T47D (cell line): ENCODE measurements around the gene RPL10.
A peak's percentile ranks its signal among the peaks of the same experiment; 100 is the strongest.

ENCODE experiments used
- DNase-seq, 2 experiments: peaks; one replicate each; pipeline versions ENCODE4 v3.0.0 to v3.0.0-alpha.2; 2011 to 2012; ENCODE audit warnings: low read depth in 1 of 2, low spot score in 1 of 2
- JUND ChIP-seq: IDR thresholded peaks from 2 replicates; pipeline ENCODE4 v1.6.1; 2012; ENCODE audit warnings: low read depth
- in situ Hi-C: cut with HindIII; loops from 2 replicates; pipeline ENCODE4 v1.10.0; 2016; ENCODE audit warnings: low sequenced_read_pairs, low pct_unique_long_range_greater_than_20kb

The RPL10 gene

DNA sequence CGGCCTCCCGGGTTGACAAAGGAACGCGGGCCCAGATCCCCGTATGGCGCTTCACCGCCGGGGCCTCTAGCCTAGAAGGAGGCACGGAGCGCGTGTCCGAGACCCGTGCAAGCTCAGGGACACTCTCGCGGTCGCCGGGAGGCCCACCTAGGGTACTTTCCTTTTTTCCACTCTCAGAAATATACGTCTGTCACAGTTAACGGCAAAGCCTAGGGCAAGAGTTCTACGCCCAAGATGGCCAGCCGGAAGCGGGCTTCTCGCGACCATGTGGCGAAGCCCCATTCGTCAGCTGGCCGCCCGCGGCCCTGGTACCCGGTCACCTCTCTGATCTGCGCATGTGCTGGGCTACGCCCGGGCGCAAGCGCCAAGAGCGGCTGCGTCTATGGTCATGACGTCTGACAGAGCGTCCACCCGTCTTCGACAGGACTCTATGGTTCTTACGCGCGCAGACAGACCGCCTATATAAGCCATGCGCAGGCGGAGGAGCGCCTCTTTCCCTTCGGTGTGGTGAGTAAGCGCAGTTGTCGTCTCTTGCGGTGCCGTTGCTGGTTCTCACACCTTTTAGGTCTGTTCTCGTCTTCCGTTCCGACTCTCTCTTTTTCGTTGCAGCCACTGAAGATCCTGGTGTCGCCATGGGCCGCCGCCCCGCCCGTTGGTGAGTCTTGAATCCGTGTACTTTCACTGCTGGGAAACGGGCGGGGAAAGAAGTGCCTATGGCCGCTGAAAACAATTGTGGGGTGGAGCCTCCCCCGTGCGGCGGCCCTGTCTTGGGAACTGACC, at the start of gene RPL10:
RPL10 (plus strand) TSS at position 490 of the 780 bp plus-strand sequence; CDS start at position 633, 143 bp downstream.
- no peak for TF ChIP-seq JUND
- in situ Hi-C loops: no loop called here
- DNase-seq: peak; percentile 80 to 95

DNA sequence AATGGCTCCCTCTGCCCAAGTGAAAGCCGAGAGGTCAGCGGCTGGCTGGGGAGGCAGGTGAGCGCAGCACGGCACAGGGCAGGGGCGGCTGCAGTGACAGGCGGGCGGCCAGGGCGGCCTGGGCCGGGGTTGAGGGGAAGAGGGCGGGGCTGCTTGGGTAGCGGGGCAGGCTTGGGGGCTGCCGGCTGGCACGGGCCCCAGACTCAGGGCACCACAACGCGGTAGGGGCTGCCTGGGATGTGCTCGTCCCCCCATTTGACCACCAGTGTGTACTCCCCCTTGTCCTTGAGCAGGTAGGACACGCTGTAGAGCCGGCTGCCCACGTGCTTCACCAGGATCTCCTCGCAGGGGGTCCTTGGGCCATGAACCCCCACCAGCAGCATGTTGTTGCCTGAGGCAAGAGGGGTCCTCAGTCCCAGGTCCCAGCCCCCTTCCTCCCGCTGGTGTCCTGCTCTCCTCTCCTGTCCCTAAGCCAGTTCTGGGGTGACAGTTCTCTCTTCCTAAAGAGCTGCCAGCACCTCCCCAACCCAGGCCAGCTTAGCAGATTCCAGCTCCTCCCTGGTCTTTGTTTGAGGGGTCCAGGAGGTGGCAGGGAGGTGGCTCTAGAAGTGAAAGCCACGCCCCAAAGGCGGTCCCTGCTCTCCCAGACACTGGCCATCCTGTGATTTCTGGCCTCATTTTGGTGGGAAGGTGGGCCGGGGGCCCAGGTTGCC, 49.4 kb upstream of the RPL10 start:
- DNase-seq: no peak
- no peak for TF ChIP-seq JUND
- in situ Hi-C loops: no loop called here

DNA sequence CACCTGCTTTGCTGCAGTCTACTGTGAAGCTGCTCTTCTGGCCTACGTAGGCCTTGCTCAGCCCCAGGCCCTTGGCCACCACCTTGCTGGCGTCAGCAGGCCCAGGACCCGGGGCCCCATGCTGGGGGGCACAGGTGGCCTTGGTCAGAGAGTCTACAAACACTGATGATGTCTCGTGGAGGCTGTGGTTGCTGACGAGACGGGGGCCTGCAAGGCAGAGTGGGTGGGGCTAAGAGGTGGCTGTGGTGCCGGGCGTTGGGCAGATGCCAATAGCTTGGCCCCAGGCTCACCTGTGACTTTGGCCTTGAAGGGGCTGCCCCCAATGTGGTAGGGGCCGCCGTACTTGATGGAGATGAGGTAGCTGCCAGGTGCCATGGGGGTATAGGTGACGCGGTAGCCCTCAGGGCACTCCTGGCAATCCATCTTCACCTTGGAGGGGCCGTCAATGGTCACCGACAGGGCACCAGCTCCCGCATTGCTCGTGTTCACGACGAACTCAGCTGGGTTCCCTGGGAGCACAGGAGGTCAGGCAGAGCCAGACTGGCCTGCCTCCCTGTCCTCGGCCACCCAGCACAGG, 48.7 kb upstream of the RPL10 start:
- no peak for TF ChIP-seq JUND
- DNase-seq: no peak
- in situ Hi-C loops: no loop called here

DNA sequence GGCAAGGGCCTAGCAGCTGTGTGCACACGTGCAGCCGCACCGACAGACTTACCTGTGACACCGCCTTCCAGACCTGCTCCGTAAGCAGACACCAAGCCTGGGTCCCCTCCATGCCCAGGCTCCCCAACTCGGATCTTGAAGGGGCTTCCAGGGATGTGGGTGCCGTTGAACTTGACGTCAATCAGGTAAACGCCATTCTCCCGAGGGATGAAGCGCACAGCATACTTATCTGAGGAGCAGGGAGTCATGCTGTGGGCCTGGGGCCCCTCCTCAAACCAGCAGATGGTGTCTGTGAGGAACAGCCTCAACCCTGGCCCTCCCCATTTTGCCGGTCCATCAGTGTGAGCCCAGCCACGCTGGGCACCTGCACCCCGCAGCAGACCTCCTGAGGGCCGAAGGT, 48.2 kb upstream of the RPL10 start:
- in situ Hi-C loops: no loop called here
- TF ChIP-seq JUND: no peak

DNA sequence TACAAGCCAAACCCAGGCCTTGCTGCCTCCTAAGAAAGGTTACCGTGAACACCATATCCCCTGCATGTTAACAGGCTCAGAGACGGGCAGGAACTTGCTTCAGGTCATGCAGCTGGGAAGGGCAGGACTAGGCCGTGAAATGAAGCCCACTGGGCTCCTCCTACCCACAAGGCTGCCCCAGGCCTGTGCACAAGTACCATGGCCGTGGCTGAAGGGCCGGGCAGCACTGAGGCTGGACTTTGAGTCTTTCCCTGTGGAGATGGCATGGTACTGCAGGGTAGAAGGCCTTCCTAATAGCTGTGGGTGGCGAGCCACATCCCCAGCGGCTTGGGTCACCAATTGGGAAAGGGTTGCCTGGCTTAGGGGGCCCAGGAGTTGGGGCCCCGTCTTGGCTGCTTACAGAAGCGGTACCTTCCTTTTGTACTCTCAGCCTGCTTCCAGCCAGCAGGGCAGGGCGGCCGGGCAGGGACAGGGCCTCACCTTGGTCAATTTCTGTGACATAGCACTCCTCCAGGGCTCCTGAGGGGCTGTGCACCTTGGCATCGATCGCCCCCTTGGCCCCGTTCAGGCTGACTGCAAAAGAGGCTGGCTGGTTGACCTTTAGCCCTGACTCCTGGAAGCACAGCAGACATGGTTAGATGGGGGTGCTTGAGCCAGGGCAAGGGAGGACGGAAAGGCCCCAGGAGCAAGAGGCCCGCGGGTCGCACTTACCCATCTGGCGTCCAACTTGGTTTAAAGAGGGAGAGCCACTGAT, 47.6 kb upstream of the RPL10 start:
- no peak for DNase-seq
- no peak for TF ChIP-seq JUND
- in situ Hi-C loops: no loop called here

More for the DNA sequence above, 48.2 kb upstream of the RPL10 start:
- no peak for DNase-seq

DNA sequence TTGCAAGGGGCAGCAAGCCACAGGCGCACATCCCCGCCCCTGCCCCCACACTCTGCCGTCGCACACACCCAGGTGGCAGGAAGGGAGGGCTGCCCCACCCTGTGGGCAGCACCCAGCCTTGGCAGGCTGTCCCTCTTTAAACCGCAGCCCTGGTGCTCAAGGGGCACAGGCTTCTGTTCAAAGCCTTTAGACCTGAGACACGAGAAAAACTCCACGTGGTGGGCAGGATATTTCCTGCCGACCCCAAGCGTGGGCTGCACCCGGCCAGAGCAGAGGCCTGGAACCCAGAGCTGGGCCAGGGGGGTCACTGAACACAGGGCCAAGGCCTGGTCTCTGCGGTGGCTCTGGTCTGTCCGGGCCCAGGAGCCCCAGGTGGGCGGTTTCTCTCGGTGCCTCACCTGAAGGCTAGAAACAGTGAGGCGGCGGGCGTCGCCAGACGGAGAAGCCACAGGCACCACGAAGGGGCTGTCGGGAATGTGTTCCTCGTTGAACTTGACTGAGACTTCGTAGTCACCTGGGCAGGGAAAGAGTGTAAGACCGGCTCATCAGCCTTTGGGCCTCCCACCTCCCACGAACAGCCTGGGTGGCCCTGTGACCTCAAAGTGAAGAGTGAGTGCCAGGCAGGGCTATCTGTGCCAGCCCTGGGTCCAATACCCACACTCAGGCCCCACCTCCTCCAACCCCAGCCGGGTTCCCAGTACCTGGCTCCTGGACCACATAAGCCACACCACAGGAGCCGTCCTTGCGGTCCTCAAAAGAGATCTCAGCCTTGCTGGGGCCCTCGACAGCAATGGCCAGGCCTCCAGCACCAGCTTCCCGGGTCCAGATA, 46.8 kb upstream of the RPL10 start:
- no peak for DNase-seq
- TF ChIP-seq JUND: no peak
- in situ Hi-C loops: no loop called here

DNA sequence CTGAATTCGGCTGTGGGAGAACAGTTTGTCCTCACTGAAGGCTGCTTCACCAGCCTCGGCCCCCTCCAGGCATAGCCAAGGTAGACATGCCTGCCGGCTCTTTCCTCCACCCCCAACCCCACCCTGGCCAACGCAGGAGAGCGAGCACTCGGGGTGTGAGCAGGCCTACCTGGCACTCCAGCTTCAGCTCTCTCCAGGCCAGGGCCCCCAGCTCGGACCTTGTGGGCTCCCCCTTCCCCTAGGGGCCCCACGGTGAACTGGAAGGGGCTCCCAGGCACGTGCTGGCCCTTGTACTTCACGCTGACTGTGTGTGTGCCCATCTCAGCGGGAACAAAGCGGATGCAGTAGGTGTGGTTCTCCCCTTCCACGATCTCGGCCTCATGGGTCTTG, 46.2 kb upstream of the RPL10 start:
- TF ChIP-seq JUND: no peak
- no peak for DNase-seq
- in situ Hi-C loops: no loop called here

DNA sequence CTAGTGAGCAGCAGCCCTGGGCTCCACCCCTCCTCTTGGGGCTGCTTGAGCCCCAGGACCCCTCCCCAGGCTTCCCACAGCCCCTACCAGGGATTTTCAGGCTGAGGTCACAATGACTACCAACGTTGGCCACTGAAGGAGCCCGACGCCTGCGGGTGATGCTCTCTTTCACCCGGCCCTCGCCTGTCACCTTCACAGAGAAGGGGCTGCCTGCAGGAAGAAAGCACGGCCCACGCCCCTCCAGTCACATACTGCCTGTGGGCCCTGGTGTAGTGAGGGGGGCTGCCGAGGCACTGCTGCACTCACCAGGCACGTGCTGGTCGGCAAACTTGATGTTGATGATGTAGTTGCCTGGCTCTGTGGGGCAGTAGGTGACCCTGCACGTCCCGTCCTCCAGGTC, 45.7 kb upstream of the RPL10 start:
- DNase-seq: no peak
- in situ Hi-C loops: no loop called here
- no peak for TF ChIP-seq JUND

DNA sequence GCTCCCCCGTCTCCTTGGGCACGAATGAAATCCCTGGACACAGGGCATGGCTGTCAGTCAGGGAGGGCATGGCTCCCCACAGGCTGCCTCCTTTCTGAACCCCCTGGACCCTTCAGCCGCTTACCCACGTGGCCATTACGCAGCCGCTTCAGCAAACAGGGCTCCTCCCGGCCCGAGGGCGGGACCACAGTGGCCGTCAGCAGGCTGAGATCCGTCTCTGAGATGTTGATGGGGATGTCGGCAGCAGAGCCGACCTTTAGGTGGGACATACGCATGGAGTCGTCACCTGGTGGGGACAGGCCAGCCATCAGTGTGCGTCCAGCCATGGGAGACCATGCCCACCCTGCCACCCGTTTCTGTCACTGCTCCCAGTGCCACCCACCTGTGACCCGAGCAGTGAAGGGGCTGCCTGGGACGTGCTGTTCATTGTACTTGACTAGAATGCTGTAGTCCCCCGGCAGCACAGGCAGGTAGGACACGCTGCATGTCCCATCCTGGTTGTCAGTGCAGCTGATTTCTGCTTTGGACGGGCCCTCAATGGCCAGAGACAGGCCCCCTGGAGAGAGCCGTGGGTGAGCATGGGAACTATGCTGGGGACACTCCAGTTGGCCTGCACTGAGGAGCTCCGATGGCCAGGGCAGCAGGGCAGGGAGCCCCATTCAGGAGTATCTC, 44.9 kb upstream of the RPL10 start:
- in situ Hi-C loops: no loop called here
- TF ChIP-seq JUND: no peak
- DNase-seq: no peak

DNA sequence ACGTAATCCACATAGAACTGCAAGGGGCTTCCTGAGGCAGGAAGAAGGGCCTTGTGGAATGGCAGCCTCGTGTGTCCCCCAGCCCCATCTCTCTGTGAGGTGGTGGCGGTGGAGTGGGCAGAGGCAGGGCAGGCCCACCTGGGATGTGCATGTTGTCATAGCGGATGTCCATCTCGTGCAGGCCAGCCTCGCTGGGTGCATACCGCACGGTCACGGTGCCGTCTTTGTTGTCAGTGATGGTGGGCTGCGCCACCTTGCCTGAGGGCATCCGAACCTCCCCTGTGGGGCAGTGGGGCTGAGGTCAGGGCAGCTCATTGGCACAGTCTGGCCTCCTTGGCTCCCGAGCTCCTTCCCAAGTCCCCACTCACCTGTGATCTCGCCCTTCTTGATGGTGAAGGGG, 44.2 kb upstream of the RPL10 start:
- in situ Hi-C loops: no loop called here
- TF ChIP-seq JUND: no peak
- DNase-seq: no peak

DNA sequence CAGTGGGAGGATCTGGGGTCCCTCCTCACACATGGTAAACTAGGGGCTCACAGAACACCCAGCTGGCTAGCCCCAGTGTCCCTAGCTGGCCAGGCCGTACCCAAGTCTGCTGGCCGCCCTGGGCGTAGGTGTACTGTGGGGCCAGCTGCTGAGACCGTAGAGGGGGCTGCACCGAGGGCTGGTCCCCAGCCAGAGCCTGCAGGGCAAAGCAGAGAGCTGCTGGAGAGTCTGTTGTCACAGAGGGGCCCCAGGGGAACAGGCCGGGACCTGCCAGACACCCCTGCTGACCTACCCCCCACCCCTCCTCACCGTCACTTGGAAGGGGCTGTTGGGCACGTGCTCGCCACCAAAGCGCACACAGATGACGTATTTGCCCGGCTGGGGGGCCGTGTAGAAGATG, 43.7 kb upstream of the RPL10 start:
- in situ Hi-C loops: no loop called here
- no peak for TF ChIP-seq JUND
- DNase-seq: no peak
